ENCODE data around the gene HLA-DMB. TPM values are rescaled to one million over a fixed set of nuclear protein-coding genes. Genes with fewer than 3 reads are reported as not detected.

The HLA-DMB gene
- total RNA-seq, 1 donor from 2014 or later, result 9.1 TPM

- Histone ChIP-seq H3K36me3 (peaks cover 63% of the 10 kb centered on the region), H3K4me3 (peak overlapping the region; percentile 100), H3K9me3 (replicated peaks) (no peaks in the 10 kb centered on the region), H3K27me3 (ENCODE audit: low read depth) (no peaks in the 10 kb centered on the region), H3K27ac (replicated peaks) (peak overlapping the region; percentile 100), H3K4me1 (peaks cover 83% of the 10 kb centered on the region)
- intact Hi-C loops (cut with micrococcal nuclease), result no loop called here
- DNase-seq, result no peak
- TF ChIP-seq CTCF (IDR thresholded peaks at IDR 0.05; ENCODE audit: borderline replicate concordance), result no peak
These were observed 32.6 kb upstream of the HLA-DMB start for GRCh38 chr6:32973144-32974015.

- intact Hi-C loops (cut with micrococcal nuclease), result no loop called here
- Histone ChIP-seq H3K9me3 (replicated peaks) (no peaks in the 10 kb centered on the region), H3K4me1 (peaks cover 81% of the 10 kb centered on the region), H3K27ac (replicated peaks) (peak overlapping the region; percentile 100), H3K4me3 (peak overlapping the region; percentile 100), H3K36me3 (peaks cover 55% of the 10 kb centered on the region), H3K27me3 (ENCODE audit: low read depth) (no peaks in the 10 kb centered on the region)
- no peak for TF ChIP-seq CTCF (IDR thresholded peaks at IDR 0.05; ENCODE audit: borderline replicate concordance)
- no peak for DNase-seq
These were observed 31.7 kb upstream of the HLA-DMB start for GRCh38 chr6:32972353-32973143.

DNA sequence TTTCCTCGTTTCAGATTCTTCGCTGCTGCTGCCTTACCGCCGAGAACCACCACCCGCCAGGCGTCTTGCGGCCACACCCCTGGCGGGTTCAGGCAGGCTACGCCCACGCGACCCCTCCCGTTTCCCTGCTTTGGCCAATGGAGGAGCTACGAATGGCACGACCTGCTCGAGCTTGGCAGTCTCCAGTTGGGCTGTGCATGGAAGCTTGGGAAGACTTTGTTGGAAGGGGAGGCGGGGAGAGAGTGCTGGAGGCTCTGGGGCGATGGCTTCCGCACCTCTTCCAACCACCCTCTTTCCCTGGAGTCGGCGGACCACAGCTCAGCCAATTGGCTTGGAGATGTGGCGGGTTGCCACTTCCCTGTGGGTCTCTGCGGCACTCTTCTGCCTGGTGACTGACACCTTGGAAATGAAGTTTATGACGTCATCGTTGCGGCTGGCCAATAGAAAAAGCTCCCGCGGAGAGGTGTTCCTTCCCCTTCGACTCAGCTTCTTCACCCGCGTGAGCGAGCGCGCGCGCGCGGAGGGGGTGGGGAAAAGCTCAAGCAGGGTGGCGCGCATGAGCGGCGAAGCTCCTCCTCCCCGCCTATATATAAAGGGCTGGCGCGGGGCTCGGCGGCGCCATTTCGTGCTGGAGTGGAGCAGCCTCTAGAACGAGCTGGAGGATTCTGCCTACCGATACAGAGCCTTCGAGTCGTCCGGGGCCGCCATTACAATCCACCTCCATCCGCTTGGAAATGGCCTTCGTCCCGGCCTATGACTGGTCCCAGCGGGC lies 30.9 kb upstream of the HLA-DMB start:
- Histone ChIP-seq H3K4me1 (peaks cover 81% of the 10 kb centered on the region), H3K36me3 (peaks cover 47% of the 10 kb centered on the region), H3K4me3 (peak overlapping the region; percentile 100), H3K27me3 (ENCODE audit: low read depth) (no peaks in the 10 kb centered on the region), H3K27ac (replicated peaks) (peak overlapping the region; percentile 100), H3K9me3 (replicated peaks) (no peaks in the 10 kb centered on the region)
- TF ChIP-seq CTCF (IDR thresholded peaks at IDR 0.05; ENCODE audit: borderline replicate concordance), result peak; percentile 18
- intact Hi-C loops (cut with micrococcal nuclease), result no loop called here
- peak; percentile 99 for DNase-seq

- peak overlapping the region; percentile 100 for H3K27ac ChIP-seq (replicated peaks)
- H3K36me3 ChIP-seq, result peaks cover 42% of the 10 kb centered on the region
- peaks cover 81% of the 10 kb centered on the region for H3K4me1 ChIP-seq
- intact Hi-C loops (cut with micrococcal nuclease), result no loop called here
- DNase-seq, result no peak
- no peak for TF ChIP-seq CTCF (IDR thresholded peaks at IDR 0.05; ENCODE audit: borderline replicate concordance)
- H3K9me3 ChIP-seq (replicated peaks), result no peaks in the 10 kb centered on the region
- no peaks in the 10 kb centered on the region for H3K27me3 ChIP-seq (ENCODE audit: low read depth)
- peak overlapping the region; percentile 100 for H3K4me3 ChIP-seq
These were observed 30.4 kb upstream of the HLA-DMB start for GRCh38 chr6:32971242-32971580.

Measured in left ventricle myocardium inferior (tissue), 1 donor.